ENCODE data around the gene TTL. TPM values are rescaled to one million over a fixed set of nuclear protein-coding genes. Genes with fewer than 3 reads are reported as not detected.
"Not testable (repeated sequence)": the region's sequence is repeated elsewhere in the genome, so short reads cannot be mapped to it uniquely, and the experiment has no call there.

Gene TTL
- 21.8 and 29.7 TPM in 2 replicates for total RNA-seq
- 26.3 and 32.6 TPM in 2 replicates for polyA plus RNA-seq

DNA sequence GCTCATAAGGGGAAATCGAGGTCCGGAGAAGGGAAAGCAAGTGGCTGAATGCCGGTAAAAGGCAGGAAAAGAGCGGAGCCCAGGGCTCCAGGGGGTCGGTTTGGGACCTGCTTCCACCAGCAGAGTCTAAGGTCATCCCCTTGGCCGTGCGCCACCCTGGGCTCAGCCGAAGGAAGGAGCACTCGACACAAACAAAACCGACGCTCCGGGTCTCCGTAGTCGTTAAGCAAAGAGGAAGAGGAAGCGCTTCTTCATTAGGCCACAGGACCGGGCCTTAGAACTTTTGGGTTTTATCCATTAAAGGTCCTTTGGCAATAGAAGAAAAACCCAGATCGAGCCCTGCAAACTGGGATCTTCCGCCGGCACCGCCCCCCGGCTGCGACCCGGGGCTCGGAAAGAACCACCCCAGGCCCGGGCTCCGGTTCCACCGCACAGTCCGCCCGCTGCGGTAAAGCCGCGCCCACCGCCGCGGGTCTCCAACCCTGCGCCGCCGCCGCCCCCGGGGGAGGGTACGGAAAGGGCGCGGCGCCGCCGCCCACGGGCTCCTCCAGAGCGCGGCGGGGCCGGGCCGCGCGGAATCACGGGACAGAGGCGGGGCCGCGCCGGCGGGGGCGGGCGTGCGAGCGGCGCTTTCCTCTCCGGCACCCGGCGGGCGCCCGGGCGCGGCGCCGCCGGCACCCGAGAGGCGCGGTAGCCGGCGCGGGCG, at the start of gene TTL:
TTL (plus strand) TSS at position 629 of the 706 bp plus-strand sequence. CDS start 189 bp downstream, outside the sequence.
- Histone ChIP-seq H3K4me3 (peak within 1 kb of the TSS; percentile 100), H3K4me1 (ENCODE audit: low read depth) (no peaks in the 10 kb centered on the region), H3K27ac (peak within 1 kb of the TSS; percentile 91), H3K27me3 (no peaks in the 10 kb centered on the region), H3K9me3 (ENCODE audit: low read depth) (no peaks in the 10 kb centered on the region), H3K36me3 (no peaks in the 10 kb centered on the region)
- peak; percentile 78 to 89 for DNase-seq (ENCODE audit: low read depth in 1 of 2, low spot score in 1 of 2)
- TF ChIP-seq, protein P1, sequence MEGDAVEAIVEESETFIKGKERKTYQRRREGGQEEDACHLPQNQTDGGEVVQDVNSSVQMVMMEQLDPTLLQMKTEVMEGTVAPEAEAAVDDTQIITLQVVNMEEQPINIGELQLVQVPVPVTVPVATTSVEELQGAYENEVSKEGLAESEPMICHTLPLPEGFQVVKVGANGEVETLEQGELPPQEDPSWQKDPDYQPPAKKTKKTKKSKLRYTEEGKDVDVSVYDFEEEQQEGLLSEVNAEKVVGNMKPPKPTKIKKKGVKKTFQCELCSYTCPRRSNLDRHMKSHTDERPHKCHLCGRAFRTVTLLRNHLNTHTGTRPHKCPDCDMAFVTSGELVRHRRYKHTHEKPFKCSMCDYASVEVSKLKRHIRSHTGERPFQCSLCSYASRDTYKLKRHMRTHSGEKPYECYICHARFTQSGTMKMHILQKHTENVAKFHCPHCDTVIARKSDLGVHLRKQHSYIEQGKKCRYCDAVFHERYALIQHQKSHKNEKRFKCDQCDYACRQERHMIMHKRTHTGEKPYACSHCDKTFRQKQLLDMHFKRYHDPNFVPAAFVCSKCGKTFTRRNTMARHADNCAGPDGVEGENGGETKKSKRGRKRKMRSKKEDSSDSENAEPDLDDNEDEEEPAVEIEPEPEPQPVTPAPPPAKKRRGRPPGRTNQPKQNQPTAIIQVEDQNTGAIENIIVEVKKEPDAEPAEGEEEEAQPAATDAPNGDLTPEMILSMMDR (IDR thresholded peaks at IDR 0.05; ENCODE audit: low read depth, low read length), result no peak

DNA sequence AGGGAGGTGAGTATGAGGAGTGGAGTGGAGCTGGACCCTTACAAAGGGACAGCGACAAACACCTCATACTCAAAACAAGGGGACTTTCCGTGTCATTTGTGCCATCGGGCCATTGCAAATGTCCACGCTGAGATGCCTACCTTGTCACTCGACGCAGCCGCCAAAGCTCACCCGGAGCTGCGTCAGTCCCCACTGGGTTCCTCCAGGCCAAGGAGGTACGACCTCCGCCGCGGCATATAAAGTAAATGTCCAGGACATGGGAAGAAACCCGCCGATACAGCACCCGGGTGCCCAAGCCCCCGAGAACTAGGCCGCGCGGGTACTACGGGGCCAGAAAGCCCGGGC, 49.6 kb upstream of the TTL start:
- H3K4me3 ChIP-seq, result peak overlapping the region; percentile 36
- DNase-seq (ENCODE audit: low read depth in 1 of 2, low spot score in 1 of 2); H3K27ac ChIP-seq; H3K36me3 ChIP-seq; H3K4me1 ChIP-seq (ENCODE audit: low read depth); H3K27me3 ChIP-seq; H3K9me3 ChIP-seq (ENCODE audit: low read depth): not testable (repeated sequence)

DNA sequence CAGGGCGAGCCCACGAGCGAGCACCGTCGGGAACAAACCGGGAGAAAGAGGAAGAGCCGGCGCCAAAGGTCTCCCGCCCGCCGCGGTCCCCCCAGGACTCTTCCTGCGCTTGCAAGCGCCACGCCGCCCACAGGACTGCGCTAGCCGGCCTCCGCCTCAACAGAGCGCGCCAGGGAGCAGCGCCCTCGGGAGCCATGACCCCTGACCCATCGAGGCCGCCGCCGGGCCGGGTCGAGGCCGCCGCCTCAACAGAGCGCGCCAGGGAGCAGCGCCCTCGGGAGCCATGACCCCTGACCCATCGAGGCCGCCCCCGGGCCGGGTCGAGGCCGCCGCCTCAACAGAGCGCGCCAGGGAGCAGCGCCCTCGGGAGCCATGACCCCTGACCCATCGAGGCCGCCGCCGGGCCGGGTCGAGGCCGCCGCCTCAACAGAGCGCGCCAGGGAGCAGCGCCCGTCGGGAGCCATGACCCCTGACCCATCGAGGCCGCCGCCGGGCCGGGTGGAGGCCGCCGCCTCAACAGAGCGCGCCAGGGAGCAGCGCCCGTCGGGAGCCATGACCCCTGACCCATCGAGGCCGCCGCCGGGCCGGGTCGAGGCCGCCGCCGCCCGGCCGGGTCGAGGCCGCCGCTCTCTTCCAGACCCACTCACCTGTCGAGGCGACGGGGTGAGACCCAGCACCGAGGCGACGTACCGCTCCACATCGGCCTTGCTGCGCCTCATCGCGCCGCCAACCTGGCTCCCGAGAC, 49.0 kb upstream of the TTL start:
- peak overlapping the region; percentile 36 for H3K4me3 ChIP-seq
- not testable (repeated sequence) for H3K4me1 ChIP-seq (ENCODE audit: low read depth); H3K27ac ChIP-seq; H3K36me3 ChIP-seq; H3K9me3 ChIP-seq (ENCODE audit: low read depth); H3K27me3 ChIP-seq
- peak in 1 of 2 donors; percentile 29 for DNase-seq (ENCODE audit: low read depth in 1 of 2, low spot score in 1 of 2)

DNA sequence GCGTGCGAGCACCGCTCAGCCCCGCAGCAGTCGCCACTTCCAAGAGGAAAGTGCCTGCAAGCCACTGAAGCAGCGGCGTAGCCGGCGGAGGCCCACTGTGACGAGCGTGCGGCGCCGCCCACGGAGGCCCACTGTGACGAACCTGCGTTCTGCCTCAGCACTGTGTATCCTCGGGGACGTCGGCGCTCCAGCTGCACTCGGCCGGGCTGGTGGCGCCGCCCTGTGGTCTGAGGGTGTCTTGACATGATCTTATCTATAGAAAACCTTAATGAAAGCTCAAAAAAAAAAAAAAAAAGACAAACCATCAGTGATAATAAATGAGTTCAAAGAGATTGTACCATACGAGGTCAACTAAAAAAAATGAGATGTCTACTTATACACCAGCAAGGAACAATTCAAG, 48.5 kb upstream of the TTL start, which contains the start of gene RGPD8:
RGPD8 (minus strand) TSS at position 166 of the 400 bp plus-strand sequence. CDS start 192 bp downstream, outside the sequence.
- not testable (repeated sequence) for H3K27me3 ChIP-seq; H3K4me1 ChIP-seq (ENCODE audit: low read depth); H3K36me3 ChIP-seq; H3K27ac ChIP-seq; H3K9me3 ChIP-seq (ENCODE audit: low read depth)
- peak; percentile 83 to 91 for DNase-seq (ENCODE audit: low read depth in 1 of 2, low spot score in 1 of 2)
- H3K4me3 ChIP-seq, result peak within 1 kb of the TSS; percentile 36
- TF ChIP-seq, protein P1 (IDR thresholded peaks at IDR 0.05; ENCODE audit: low read depth, low read length), result peak; percentile 50

DNA sequence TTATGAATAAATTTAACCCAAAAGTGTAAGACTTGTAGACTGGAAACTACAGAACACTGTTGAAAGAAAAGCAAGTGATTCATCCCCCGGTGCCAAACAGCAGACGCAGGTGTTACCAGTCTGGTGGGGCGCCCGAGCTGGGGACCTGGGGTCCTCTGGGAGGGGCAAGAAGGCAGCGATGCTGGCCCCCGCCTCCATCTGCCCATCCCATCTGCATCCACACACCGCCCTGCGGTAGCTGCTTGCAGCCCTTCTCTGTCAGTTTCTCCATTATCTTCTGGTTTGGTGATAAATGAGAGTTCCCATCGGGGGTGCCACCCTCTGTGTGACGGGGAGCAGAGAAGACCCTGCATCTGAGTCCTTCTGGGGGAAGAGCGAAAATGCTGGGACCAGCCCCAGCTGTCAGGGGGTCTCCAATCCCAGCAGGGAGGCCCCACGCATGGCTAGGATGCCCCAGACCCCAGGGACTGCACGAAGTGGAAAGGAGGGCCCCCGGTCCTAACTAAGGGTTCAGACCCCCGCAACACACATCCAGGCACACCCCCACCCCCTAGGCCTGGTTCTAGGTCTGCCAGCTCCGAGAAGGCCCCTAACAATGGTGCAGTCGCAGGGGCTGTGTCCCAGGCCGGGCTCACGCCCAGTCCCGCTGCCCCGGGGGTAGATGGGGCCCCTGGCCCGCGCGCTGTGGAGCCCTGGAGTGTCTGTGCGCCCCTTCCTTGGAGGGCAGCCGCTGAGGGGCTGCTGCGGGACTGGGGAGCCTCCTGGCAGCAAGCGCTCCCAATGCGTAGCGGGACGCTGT, 47.8 kb upstream of the TTL start:
- H3K9me3 ChIP-seq (ENCODE audit: low read depth), result no peaks in the 10 kb centered on the region
- H3K36me3 ChIP-seq, result no peaks in the 10 kb centered on the region
- no peaks in the 10 kb centered on the region for H3K27me3 ChIP-seq
- H3K4me3 ChIP-seq, result no peak overlapping the region
- H3K4me1 ChIP-seq (ENCODE audit: low read depth), result no peaks in the 10 kb centered on the region
- no peak overlapping the region for H3K27ac ChIP-seq
- no peak for DNase-seq (ENCODE audit: low read depth in 1 of 2, low spot score in 1 of 2)
- TF ChIP-seq, protein P1 (IDR thresholded peaks at IDR 0.05; ENCODE audit: low read depth, low read length), result no peak

DNA sequence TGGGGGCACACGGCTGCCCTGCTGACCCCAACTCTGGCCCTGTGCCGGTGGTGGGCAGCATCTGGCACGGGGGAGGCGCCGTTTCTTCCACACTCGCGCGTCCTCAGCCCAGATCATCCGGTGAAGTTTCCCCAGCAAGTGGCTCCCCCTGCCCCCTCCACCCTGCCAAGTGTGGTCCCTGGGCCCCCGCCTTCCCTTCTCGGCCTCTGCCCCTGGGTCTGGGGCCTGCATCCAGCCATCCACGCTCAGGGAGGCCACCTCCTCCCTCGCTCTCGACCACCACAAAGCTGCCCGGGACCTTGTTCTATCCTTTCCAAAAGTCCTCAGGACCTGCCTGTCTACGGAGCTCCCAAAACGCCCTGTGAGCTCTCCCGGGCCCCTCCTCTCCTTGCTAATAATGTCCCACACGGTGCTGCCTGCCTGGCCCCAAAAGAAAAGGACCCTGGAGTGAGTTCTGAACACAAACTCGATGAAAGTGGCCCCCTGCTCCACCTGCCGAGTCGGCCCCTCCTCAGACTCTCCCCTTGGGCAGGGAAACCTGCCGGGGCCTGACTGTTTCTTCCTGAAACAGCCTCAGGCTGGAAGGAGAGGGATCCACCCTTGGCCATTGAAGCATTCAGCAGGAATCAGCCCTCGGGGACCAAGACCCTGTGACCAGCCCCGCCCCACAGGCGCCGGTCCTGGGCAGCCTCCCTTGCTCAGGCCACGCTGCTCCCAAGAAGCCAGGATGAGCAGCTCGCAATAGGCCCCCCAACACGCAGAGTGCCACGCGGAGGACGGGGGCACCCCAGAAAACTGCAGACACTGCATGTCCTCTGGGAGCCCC, 46.9 kb upstream of the TTL start:
- H3K9me3 ChIP-seq (ENCODE audit: low read depth); H3K27me3 ChIP-seq; H3K4me1 ChIP-seq (ENCODE audit: low read depth); DNase-seq (ENCODE audit: low read depth in 1 of 2, low spot score in 1 of 2); H3K27ac ChIP-seq; H3K4me3 ChIP-seq; H3K36me3 ChIP-seq: not testable (repeated sequence)

DNA sequence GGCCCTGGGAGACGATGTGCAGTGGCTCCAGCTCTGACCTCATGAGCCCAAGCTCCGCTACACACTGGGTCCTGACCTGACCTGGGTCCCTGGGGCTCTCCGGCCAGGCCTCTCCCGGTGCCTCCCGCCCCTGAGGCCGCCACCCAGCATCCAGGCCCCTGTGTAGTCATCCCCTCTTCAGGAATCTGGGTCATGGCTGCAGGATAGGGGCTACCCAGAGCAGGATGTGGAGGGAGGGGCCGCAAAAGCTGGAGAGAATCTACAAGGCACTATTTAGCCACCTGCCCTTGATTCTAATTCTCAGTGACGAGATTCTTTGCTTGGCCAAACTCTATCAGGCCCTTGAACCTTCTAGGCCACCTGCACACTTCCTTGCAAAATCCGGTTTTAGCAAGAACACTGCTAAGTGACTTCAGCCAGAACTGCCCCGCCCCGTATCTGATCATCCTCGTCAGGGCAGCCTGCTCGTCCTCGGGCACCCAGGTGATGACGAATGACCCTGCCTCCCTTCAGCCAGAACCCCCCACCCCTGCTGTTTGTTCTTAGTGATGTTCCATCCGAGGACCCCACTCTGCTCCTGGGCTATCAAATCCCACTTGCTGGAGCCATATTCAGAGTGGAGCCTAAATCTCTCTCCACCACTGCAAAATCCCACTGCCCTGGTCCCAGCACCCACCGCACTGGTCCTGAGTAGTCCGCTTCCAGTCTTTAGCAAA, 46.1 kb upstream of the TTL start:
- H3K27me3 ChIP-seq; DNase-seq (ENCODE audit: low read depth in 1 of 2, low spot score in 1 of 2); H3K4me3 ChIP-seq; H3K9me3 ChIP-seq (ENCODE audit: low read depth); H3K4me1 ChIP-seq (ENCODE audit: low read depth); H3K27ac ChIP-seq; H3K36me3 ChIP-seq: not testable (repeated sequence)

DNA sequence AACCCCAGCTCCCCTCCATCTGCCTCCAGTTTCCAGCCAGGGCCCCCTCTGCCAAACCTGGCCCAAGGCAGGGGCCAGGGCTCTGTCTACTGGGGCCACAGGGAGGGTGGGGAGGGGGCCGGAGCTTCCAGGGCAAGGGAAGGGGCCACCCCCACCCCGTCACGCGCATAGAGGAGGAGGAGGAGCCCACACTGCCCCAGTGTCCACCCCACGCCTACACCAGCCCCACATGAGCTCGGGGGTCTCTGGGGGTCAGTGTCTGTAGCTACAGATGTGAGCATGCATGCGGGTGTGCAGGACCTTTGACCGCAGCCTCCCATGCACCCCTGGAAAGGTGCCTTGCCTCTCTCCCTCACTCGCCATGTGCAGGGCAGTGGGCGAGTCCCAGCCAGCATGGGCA, 45.0 kb upstream of the TTL start:
- H3K4me3 ChIP-seq; DNase-seq (ENCODE audit: low read depth in 1 of 2, low spot score in 1 of 2); H3K4me1 ChIP-seq (ENCODE audit: low read depth); H3K27me3 ChIP-seq; H3K36me3 ChIP-seq; H3K9me3 ChIP-seq (ENCODE audit: low read depth); H3K27ac ChIP-seq: not testable (repeated sequence)

DNA sequence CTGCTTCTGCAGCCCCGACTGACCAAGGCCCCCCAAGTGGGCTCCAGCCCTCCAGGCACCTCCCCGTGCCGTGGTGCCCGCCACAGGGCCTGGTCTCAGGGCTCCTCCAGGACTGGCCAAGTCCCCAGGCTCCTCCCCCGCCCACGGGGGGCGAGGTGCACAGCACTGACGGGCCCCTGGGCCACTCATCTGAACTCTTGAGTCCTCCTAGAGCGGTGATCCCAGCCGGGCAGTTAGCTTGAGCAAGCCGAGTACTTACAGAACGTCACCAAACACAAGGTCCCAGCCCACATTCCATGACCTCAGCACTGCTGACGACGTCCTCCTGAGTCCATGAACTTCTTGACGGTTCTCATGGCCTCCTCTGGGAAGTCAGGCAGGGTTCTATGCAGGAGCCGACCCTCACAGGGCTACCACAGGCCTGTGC, 44.5 kb upstream of the TTL start:
- H3K4me3 ChIP-seq; H3K9me3 ChIP-seq (ENCODE audit: low read depth); H3K4me1 ChIP-seq (ENCODE audit: low read depth); H3K27ac ChIP-seq; H3K27me3 ChIP-seq; H3K36me3 ChIP-seq: not testable (repeated sequence)
- DNase-seq (ENCODE audit: low read depth in 1 of 2, low spot score in 1 of 2), result peak in 1 of 2 donors; percentile 11

Measured in cardiac muscle cell (in vitro differentiated cells and primary cell).